ENCODE measurements around the gene SLC31A1. TPM values are rescaled to one million over a fixed set of nuclear protein-coding genes. Genes with fewer than 3 reads are reported as not detected.
A peak's percentile ranks its signal among the peaks of the same experiment; 100 is the strongest.

The SLC31A1 gene
- total RNA-seq, 6 experiments from 2014 or later, result 31.8 to 39.6 (median 36.7) TPM

GRCh38 chr9:113179839-113180238 lies 41.5 kb upstream of the SLC31A1 start:
- Mint-ChIP-seq H3K4me3 (no peak overlapping the region), H3K27ac (no peak overlapping the region; the same call in 1 of the 2 replicates), H3K27me3 (ENCODE audit: insufficient read depth) (no peaks in the 10 kb centered on the region), H3K4me1 (ENCODE audit: low read depth) (peaks cover 26% of the 10 kb centered on the region), H3K9me3 (no peaks in the 10 kb centered on the region), H3K36me3 (ENCODE audit: low read depth) (peaks cover 44% of the 10 kb centered on the region)
- TF ChIP-seq, protein P1, sequence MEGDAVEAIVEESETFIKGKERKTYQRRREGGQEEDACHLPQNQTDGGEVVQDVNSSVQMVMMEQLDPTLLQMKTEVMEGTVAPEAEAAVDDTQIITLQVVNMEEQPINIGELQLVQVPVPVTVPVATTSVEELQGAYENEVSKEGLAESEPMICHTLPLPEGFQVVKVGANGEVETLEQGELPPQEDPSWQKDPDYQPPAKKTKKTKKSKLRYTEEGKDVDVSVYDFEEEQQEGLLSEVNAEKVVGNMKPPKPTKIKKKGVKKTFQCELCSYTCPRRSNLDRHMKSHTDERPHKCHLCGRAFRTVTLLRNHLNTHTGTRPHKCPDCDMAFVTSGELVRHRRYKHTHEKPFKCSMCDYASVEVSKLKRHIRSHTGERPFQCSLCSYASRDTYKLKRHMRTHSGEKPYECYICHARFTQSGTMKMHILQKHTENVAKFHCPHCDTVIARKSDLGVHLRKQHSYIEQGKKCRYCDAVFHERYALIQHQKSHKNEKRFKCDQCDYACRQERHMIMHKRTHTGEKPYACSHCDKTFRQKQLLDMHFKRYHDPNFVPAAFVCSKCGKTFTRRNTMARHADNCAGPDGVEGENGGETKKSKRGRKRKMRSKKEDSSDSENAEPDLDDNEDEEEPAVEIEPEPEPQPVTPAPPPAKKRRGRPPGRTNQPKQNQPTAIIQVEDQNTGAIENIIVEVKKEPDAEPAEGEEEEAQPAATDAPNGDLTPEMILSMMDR (IDR thresholded peaks at IDR 0.05), result no peak
- DNase-seq, result no peak

DNA sequence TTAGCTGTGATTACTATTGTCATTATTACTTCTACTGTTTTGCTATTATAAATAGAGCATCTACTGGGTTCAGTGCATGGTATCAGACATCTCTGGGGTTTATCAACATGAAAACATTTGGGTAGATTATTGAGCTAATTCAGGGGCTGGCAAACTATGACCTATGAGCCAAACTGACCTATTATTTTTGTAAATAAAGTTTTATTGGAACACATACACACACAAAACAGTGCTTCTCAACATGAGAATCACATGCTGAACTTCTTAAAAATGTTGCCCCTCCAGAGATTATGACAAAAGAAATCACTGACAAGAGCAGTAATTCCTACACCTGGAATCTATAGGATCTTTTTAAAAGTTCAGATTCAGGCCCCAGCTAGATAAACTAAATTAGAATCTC lies 40.2 kb upstream of the SLC31A1 start:
- H3K9me3 Mint-ChIP-seq, result no peaks in the 10 kb centered on the region
- H3K27me3 Mint-ChIP-seq (ENCODE audit: insufficient read depth), result no peaks in the 10 kb centered on the region
- no peak overlapping the region for H3K4me3 Mint-ChIP-seq
- H3K36me3 Mint-ChIP-seq (ENCODE audit: low read depth), result peaks cover 52% of the 10 kb centered on the region
- DNase-seq, result no peak
- TF ChIP-seq, protein P1 (IDR thresholded peaks at IDR 0.05), result no peak
- peaks cover 39% of the 10 kb centered on the region for H3K4me1 Mint-ChIP-seq (ENCODE audit: low read depth)
- H3K27ac Mint-ChIP-seq, result no peak overlapping the region

DNA sequence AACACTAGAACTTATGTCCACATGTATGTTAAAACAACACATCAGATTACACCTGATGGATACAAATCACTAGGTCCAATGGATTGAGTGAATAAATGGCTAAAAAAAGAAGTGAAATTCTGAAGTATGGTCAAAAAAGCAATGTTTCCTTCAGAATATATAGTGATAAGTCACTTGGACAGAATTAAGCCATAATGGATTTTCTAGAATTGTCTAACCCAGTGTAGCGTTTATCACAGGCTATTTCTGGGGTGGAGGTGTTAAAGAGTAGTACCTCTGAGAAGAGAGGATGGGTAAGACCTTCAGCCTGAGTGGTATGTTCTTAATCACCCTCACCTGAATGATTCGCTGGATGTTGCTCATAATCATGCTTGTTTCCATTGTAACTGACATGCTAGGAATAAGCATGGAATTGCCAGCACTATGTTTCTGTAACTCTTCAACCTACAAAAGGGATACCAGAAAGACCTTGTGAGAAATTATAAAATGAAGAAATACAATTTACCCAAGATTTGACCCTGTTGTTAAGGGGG lies 37.3 kb upstream of the SLC31A1 start:
- TF ChIP-seq, protein P1 (IDR thresholded peaks at IDR 0.05), result no peak
- DNase-seq, result no peak
- no peak overlapping the region for H3K4me3 Mint-ChIP-seq
- peaks cover 44% of the 10 kb centered on the region for H3K4me1 Mint-ChIP-seq (ENCODE audit: low read depth)
- peak overlapping the region; percentile 13; the same call in 1 of the 2 replicates for H3K27ac Mint-ChIP-seq
- H3K9me3 Mint-ChIP-seq, result no peaks in the 10 kb centered on the region
- peaks cover 54% of the 10 kb centered on the region for H3K36me3 Mint-ChIP-seq (ENCODE audit: low read depth)
- H3K27me3 Mint-ChIP-seq (ENCODE audit: insufficient read depth), result no peaks in the 10 kb centered on the region

- Mint-ChIP-seq H3K27ac (peak overlapping the region; percentile 47; the same call in 1 of the 2 replicates), H3K4me1 (ENCODE audit: low read depth) (peaks cover 44% of the 10 kb centered on the region), H3K9me3 (no peaks in the 10 kb centered on the region), H3K36me3 (ENCODE audit: low read depth) (peaks cover 54% of the 10 kb centered on the region), H3K4me3 (no peak overlapping the region), H3K27me3 (ENCODE audit: insufficient read depth) (no peaks in the 10 kb centered on the region)
- DNase-seq, result peak; percentile 54
- TF ChIP-seq, protein P1 (IDR thresholded peaks at IDR 0.05), result no peak
Observed at GRCh38 chr9:113184539-113184938, 36.8 kb upstream of the SLC31A1 start.

DNA sequence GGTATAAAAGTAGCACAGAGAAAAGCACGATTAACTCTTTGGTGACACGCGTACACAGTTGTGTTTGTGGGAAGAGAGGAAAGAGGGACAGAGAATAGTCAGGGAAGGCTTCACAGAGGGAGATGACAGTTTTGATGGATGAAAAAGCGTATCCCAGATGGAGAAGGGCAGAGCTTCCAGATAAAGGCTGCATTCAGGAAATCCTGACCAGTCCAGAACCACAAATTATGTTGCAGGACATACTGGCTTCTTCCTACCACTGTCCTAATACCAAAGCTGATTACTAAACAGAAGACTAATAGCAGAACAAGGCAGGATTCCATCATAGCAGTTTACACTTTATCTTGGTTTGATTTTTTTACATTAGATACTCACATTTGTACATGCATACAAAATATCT lies 36.1 kb upstream of the SLC31A1 start:
- no peak for DNase-seq
- Mint-ChIP-seq H3K27me3 (ENCODE audit: insufficient read depth) (no peaks in the 10 kb centered on the region), H3K36me3 (ENCODE audit: low read depth) (peaks cover 58% of the 10 kb centered on the region)

More for the DNA sequence above, 36.1 kb upstream of the SLC31A1 start:
- Mint-ChIP-seq H3K27ac (peak overlapping the region; percentile 43), H3K9me3 (no peaks in the 10 kb centered on the region), H3K4me1 (ENCODE audit: low read depth) (peaks cover 49% of the 10 kb centered on the region), H3K4me3 (no peak overlapping the region)
- TF ChIP-seq, protein P1 (IDR thresholded peaks at IDR 0.05), result no peak
